Gastrocnemius medialis (tissue), 4 donors: ENCODE data around the gene SCARB2. TPM values are rescaled to one million over a fixed set of nuclear protein-coding genes. Genes with fewer than 3 reads are reported as not detected.
"Not testable (repeated sequence)": the region's sequence is repeated elsewhere in the genome, so short reads cannot be mapped to it uniquely, and the experiment has no call there.

ENCODE experiments used
- ATAC-seq, 2 donors: fragments of 150-250 bp; one replicate each; pipeline ENCODE4 v1.9.1; 2016
- DNase-seq, 2 donors: peaks; one replicate each; pipeline ENCODE4 v3.0.0-alpha.2; 2019
- H3K27ac ChIP-seq, 4 donors: fragments of 200-600 bp; sonication (generic); 1 replicate in 1 of 4; 2 replicates in 3 of 4; pipeline ENCODE4 v1.5.1; 2016 to 2018; ENCODE audit warnings: mild to moderate bottlenecking in 2 of 4, moderate library complexity in 1 of 4
- H3K27me3 ChIP-seq, 3 donors: fragments of 200-600 bp; sonication (generic) in 2 of 3; 1 replicate in 1 of 3; 2 replicates in 2 of 3; pipeline versions ENCODE4 v1.5.1 to v1.6.0; 2016 to 2019; ENCODE audit warnings: mild to moderate bottlenecking in 1 of 3, moderate library complexity in 1 of 3
- H3K36me3 ChIP-seq, 2 donors: fragments of 200-600 bp; sonication (generic) in 1 of 2; one replicate each; pipeline ENCODE4 v1.5.1; 2017 to 2018
- H3K4me1 ChIP-seq, 2 donors: fragments of 200-600 bp; sonication (generic) in 1 of 2; one replicate each; pipeline ENCODE4 v1.5.1; 2016 to 2017; ENCODE audit warnings: mild to moderate bottlenecking in 2 of 2
- H3K4me3 ChIP-seq, 4 donors: fragments of 200-600 bp; sonication (generic) in 3 of 4; 1 replicate in 1 of 4; 2 replicates in 3 of 4; pipeline ENCODE4 v1.5.1; 2016 to 2019; ENCODE audit warnings: mild to moderate bottlenecking in 2 of 4
- H3K9me3 ChIP-seq, 3 donors: fragments of 200-600 bp; sonication (generic) in 2 of 3; 1 replicate in 1 of 3; 2 replicates in 2 of 3; pipeline ENCODE4 v1.5.1; 2016 to 2019
- POLR2A ChIP-seq, 2 donors: fragments of 450-650 bp; IDR thresholded peaks; one replicate each; pipeline ENCODE4 v1.6.1; 2017; ENCODE audit warnings: antibody characterized with exemption in 2 of 2, mild to moderate bottlenecking in 2 of 2, moderate library complexity in 2 of 2
- in situ Hi-C, 4 donors: fragments of 200-750 bp; cut with MboI; loops; one replicate each; pipeline versions ENCODE4 v1.15.0 to v1.8.0; 2017; ENCODE audit warnings: low sequenced_read_pairs in 4 of 4
- intact Hi-C: fragments of 100-400 bp; cut with DNase I; formaldehyde crosslinking; loops from one replicate; pipeline ENCODE4 v1.15.1; 2023; ENCODE audit warnings: low total_unique reads
- total RNA-seq, 4 donors: library from RNA; depleted of rRNA; stranded (reverse); fragments of >200 nt; gene quantifications; one replicate each; pipeline versions ENCODE4 v1.1.0 to v1.2.3, GENCODE V29; 2016
- TF ChIP-seq, protein P1 (sequence below), 5 experiments: fragments of 450-650 bp in 3 of 5; fragments of 200-600 bp in 2 of 5; sonication (generic) in 2 of 5; IDR thresholded peaks in 4 of 5; conservative IDR thresholded peaks in 1 of 5; 1 replicate in 4 of 5; 2 replicates in 1 of 5; pipeline ENCODE4 v1.5.1; 2016 to 2019; ENCODE audit warnings: antibody characterized with exemption in 5 of 5, mild to moderate bottlenecking in 3 of 5, moderate library complexity in 3 of 5

SCARB2 gene
- total RNA-seq, 4 donors from 2014 or later: 91.3 to 292 (median 186) TPM

DNA sequence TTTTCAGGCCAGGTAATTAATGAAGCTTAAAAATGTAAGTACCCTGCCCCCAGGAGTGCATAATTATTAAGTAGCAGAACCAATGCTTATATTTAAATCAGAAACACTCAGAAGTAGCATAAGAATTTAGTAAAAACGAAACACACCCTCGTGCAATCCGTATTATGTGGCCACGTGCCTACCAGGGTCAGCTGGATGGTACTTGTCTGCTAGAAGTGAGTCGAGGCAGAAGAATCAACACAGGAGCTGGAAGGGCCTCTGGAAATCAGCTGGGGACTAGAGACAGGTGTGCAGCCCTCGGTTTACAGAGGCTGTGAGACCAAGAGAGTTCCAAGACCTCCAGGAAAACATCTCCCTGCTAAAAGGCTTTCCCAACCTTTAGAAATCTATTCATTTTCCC is 37.3 kb upstream of the SCARB2 start:
- Histone ChIP-seq H3K4me1 (peaks cover 4 to 8% of the 10 kb centered on the region in 2 donors), H3K27me3 (no peaks in the 10 kb centered on the region), H3K27ac (peak overlapping the region; percentile 73 to 90 (median 78)), H3K4me3 (peak overlapping the region; percentile 63 to 84 (median 65)), H3K9me3 (no peaks in the 10 kb centered on the region), H3K36me3 (no peaks in the 10 kb centered on the region)
- peak; percentile 59 to 77 for ATAC-seq
- in situ Hi-C loops (loop anchor here in 1 of 4 donors (25.0 kb wide), 1 partner anchor 261 kb away; no protein-coding TSS in a partner anchor), intact Hi-C loops (loop anchor here (1.0 to 10.0 kb wide), 4 partner anchors 50 to 259 kb away; partner anchors contain the start of gene SDAD1)
- peak in 1 of 2 donors; percentile 35 for DNase-seq
- TF ChIP-seq, protein P1, sequence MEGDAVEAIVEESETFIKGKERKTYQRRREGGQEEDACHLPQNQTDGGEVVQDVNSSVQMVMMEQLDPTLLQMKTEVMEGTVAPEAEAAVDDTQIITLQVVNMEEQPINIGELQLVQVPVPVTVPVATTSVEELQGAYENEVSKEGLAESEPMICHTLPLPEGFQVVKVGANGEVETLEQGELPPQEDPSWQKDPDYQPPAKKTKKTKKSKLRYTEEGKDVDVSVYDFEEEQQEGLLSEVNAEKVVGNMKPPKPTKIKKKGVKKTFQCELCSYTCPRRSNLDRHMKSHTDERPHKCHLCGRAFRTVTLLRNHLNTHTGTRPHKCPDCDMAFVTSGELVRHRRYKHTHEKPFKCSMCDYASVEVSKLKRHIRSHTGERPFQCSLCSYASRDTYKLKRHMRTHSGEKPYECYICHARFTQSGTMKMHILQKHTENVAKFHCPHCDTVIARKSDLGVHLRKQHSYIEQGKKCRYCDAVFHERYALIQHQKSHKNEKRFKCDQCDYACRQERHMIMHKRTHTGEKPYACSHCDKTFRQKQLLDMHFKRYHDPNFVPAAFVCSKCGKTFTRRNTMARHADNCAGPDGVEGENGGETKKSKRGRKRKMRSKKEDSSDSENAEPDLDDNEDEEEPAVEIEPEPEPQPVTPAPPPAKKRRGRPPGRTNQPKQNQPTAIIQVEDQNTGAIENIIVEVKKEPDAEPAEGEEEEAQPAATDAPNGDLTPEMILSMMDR (IDR thresholded peaks at IDR 0.05 in 4 of 5, conservative IDR thresholded peaks at IDR 0.05 in 1 of 5): no peak

GRCh38 chr4:76246852-76247251 is 33.2 kb upstream of the SCARB2 start:
- intact Hi-C loops: no loop called here

DNA sequence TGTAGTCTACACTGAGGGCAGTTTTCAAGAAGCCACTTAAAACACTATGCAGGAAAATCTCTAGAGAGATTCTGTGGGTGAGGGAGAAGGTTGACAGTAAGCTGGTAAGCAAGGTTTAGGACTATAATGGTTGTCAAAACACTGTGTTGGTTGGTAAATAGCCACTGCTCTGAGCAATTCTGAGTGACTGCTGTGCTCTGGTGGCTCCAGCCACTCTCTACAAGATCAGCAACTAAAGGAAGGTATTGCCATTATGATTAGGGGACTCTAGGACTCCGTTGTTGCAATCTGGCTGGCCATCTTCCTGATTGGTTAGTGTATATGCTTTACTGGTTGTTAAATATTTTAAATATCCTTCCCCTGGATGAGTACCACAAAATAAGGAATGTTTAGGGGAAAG is 32.4 kb upstream of the SCARB2 start:
- peaks cover 8 to 15% of the 10 kb centered on the region in 2 donors for H3K4me1 ChIP-seq
- ATAC-seq: peak; percentile 75 to 79
- H3K9me3 ChIP-seq: no peaks in the 10 kb centered on the region
- no peaks in the 10 kb centered on the region for H3K27me3 ChIP-seq
- no peaks in the 10 kb centered on the region for H3K36me3 ChIP-seq
- no peak for DNase-seq
- intact Hi-C loops (no loop called here), in situ Hi-C loops (loop anchor here in 2 of 4 donors (10.0 kb wide), 1 partner anchor 61 kb away; no protein-coding TSS in a partner anchor)
- TF ChIP-seq, protein P1 (IDR thresholded peaks at IDR 0.05 in 4 of 5, conservative IDR thresholded peaks at IDR 0.05 in 1 of 5): peak in 3 of 5 experiments; percentile 19 to 32 (median 27)
- no peak for TF ChIP-seq POLR2A (IDR thresholded peaks at IDR 0.05)
- H3K27ac ChIP-seq: no peak overlapping the region
- H3K4me3 ChIP-seq: no peak overlapping the region

More at GRCh38 chr4:76246852-76247251, 33.2 kb upstream of the SCARB2 start:
- in situ Hi-C loops: loop anchor here in 2 of 4 donors (10.0 kb wide), 1 partner anchor 62 kb away; no protein-coding TSS in a partner anchor
- TF ChIP-seq, protein P1 (IDR thresholded peaks at IDR 0.05 in 4 of 5, conservative IDR thresholded peaks at IDR 0.05 in 1 of 5): no peak
- no peak for TF ChIP-seq POLR2A (IDR thresholded peaks at IDR 0.05)
- no peak for ATAC-seq
- Histone ChIP-seq H3K27ac (no peak overlapping the region), H3K27me3 (no peaks in the 10 kb centered on the region), H3K9me3 (no peaks in the 10 kb centered on the region), H3K4me3 (no peak overlapping the region), H3K36me3 (no peaks in the 10 kb centered on the region), H3K4me1 (peaks cover 9 to 17% of the 10 kb centered on the region in 2 donors)
- DNase-seq: no peak

DNA sequence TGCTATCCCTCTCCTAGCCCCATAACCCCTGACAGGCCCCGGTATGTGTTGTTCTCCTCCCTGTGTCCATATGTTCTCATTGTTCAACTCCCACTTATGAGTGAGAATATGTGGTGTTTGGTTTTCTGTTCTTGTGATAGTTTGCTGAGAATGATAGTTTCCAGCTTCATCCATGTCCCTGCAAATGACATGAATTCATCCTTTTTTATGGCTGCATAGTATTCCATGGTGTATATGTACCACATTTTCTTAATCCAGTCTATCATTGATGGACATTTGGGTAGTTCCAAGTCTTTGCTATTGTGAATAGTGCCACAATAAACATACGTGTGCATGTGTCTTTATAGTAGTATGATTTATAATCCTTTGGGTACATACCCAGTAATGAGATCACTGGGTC is 30.3 kb upstream of the SCARB2 start:
- ATAC-seq, H3K9me3 ChIP-seq, H3K4me3 ChIP-seq, H3K27me3 ChIP-seq, H3K36me3 ChIP-seq, DNase-seq, H3K27ac ChIP-seq: not testable (repeated sequence)
- in situ Hi-C loops: loop anchor here in 2 of 4 donors (10.0 kb wide), 1 partner anchor 59 kb away; no protein-coding TSS in a partner anchor
- H3K4me1 ChIP-seq: peaks cover 8 to 10% of the 10 kb centered on the region in 2 donors
- intact Hi-C loops: loop anchor here (2.0 kb wide), 1 partner anchor 63 kb away; no protein-coding TSS in a partner anchor

DNA sequence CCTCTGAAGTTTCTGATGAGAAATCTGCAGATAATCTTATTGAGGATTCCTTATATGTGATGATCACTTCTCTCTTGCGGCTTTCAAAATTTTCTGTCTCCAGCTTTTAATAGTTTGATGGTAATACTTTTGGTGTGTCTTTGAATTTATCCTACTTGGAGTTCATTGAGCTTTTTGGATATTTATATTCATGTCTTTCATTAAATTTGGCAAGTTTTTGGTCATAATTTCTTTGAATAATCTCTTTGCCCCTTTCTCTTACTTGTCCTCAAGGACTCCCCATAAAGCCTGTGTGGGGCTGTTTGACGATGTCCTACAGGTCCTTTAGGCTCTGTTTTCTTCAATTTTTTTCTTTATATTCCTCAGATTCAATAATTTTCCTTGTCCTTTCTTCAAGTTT is 26.6 kb upstream of the SCARB2 start:
- Histone ChIP-seq H3K4me3 (no peak overlapping the region), H3K36me3 (no peaks in the 10 kb centered on the region), H3K4me1 (peaks cover 6 to 33% of the 10 kb centered on the region in 2 donors), H3K27me3 (no peaks in the 10 kb centered on the region), H3K9me3 (peaks cover 0 to 7% (median 5%) of the 10 kb centered on the region in 3 donors), H3K27ac (no peak overlapping the region)
- no peak for DNase-seq
- TF ChIP-seq POLR2A (IDR thresholded peaks at IDR 0.05): no peak
- TF ChIP-seq, protein P1 (IDR thresholded peaks at IDR 0.05 in 4 of 5, conservative IDR thresholded peaks at IDR 0.05 in 1 of 5): no peak
- intact Hi-C loops (no loop called here), in situ Hi-C loops (loop anchor here in 2 of 4 donors (10.0 kb wide), 1 partner anchor 55 kb away; no protein-coding TSS in a partner anchor)
- no peak for ATAC-seq
